HG02973 (cell line): ENCODE measurements around the gene EEF1B2.

Experiments
- ATAC-seq: cut with Tn5 transposase; IDR thresholded peaks from one replicate; pipeline ENCODE4 v1.9.1; 2021; ENCODE audit warnings: moderate library complexity; ENCODE audit not compliant: unreplicated experiment

EEF1B2 gene

GRCh38 chr2:206211657-206212255 lies 52.1 kb downstream of the EEF1B2 start:
- ATAC-seq, result no peak
